ENCODE results near the gene SCN4A.
"Not testable (repeated sequence)": the region's sequence is repeated elsewhere in the genome, so short reads cannot be mapped to it uniquely, and the experiment has no call there.

The SCN4A gene

DNA sequence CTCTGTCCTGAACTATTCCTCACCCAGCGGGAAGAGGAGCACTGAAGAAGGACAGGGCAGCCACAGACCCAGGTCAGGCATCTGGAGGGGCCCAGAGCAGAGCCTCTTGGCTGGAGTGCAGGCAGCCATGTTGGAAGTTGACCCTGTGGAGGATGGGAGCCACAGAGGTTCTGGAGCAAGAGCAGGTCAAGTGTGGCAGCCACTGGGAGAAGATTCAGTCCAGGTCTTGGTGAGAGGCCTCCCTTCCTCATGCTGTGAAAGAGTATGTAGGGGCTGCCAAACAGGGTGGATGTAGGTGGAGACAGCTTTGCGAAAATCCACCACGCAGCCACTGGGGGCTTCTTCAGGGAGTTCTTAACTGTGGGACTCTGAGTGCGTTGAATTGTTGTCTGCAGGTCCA, 40.0 kb downstream of the SCN4A start:
- DNase-seq, result no peak

DNA sequence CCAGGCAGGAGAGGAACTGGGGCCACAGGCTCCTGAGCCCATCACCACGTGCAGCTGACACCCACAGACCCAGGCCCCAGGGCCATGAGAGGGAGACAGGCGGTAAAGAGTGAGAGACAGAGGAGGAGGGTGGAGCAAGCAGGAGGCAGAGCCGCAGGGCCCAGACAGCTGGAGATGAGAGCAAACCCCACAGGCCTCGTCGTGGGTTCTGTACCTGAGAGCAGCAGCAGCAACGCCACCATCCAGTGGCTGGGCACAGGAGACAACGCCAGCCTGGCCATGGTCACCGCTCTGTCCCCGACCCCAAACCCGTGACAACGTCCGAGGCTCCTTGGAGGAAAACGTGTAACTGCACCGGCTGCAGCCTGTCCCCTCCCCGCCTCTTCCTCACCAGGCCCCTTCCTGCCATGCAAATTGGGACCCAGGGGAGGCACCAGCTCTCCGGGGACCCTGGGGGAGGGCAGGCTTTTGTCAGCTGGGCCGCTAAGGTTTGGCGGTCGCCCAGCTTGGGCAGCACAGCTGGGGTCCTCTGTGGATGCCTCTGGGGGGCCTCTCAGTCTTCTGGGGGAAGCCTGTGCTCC, 40.6 kb downstream of the SCN4A start, which contains the start of gene CD79B:
Gene CD79B (minus strand): TSS at position 351 of the 581 bp plus-strand sequence. CDS start 70 bp downstream, at position 281.
- no peak for DNase-seq

DNA sequence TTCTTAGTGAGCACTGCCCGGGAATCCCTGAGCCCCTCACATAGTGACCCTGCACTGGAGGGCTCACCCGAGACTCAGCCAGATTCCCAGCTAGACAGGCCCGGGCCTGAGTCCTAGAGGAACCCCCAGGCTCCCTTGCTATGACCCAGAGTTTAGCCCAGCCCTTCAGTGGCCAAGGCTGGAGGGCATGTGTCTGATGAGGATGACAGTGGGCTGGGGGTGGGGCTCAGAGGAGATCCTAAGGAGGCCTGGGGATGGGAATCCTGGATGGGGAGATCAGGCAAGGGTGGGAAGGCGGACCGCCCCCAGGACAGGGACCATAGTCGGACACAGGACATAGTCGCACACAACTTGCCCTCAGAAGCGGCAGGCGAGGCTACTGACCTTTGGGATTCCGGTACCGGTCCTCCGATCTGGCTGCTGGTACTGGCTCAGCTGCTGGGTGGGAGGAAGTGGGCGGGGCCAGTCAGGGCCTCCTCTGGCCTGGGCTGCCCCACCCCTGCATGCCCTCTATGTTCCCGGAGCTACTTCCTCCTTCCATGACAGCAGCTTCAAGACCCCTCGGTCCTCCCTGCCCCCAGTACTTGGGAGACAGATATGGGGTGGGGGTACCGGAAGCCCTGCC, 41.7 kb downstream of the SCN4A start:
- no peak for DNase-seq

DNA sequence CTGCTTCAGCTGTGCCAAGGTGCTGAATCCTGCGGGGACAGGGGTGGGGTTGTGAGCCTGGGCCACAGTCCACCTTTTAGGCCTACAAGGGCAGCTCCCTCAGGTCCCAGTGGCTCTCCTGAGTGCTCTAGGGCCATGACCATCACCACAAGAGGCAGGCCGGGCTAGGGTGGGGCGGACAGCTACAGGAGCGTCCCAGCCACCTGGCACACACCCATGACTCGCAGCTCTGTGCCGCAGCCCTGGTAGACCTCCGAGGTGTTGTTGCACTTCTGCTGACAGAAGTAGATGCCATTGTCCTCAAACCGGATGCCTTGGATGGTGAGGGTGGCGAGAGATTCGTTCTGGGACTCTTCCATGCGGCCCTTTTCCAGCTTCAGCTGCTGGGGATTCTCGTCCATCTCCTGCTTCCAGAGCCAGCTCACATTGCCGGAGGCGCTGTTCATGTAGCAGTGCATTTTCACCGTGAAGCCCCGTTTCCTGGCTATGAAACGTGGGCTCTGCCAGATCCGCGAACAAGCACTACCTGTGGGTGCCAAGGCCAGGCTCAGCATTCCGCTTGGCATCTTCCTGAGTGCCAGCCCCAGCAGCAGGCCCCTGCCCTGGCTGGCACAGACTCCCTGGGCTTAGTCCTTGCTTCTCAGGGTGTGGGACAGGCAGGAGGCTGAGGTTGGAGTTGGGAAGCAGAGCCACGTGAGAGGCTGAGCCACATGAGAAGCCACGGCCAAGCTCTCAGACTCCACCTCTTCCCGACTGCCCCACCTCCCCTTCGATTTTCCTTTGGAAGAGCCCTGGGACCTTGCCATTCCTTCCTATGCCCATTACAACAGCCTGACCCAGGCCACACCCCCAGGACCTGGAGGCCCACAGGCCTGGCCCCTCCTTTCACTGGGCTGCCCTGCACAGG, 42.6 kb downstream of the SCN4A start:
- DNase-seq, result no peak

DNA sequence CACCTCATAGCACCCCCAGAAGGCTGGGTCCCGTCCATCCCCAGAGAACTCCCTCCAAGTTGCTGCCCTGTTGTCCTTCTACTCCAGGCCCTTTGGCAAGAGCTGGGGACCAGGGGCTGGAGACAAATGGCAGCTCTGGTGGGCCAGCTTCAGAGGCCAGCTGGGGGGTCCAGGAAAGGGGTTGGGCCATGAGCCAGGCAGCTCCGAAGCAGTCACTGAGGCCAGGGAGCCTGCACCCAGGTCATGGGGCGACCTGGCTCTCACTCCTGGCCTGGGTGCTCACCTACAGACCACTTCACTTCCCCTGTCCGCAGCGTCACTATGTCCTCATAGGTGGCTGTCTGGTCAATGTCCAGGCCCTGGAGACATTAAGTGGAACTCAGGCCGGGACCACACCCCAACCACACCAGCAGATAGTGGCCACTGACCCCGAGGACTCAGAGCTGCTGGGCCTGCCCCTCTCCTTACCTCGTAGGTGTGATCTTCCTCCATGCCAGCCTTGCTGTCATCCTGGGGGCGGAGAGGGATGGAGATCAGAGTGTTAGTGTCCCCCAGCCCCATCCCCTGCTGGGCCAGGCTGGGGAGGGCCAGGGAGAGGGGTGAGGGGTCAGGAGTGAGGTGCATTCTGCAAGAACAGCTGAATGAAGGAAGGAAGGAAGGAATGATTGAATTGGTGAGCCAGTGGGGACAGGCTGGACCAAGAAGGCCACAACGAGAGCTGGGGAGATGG, 43.6 kb downstream of the SCN4A start:
- no peak for DNase-seq

DNA sequence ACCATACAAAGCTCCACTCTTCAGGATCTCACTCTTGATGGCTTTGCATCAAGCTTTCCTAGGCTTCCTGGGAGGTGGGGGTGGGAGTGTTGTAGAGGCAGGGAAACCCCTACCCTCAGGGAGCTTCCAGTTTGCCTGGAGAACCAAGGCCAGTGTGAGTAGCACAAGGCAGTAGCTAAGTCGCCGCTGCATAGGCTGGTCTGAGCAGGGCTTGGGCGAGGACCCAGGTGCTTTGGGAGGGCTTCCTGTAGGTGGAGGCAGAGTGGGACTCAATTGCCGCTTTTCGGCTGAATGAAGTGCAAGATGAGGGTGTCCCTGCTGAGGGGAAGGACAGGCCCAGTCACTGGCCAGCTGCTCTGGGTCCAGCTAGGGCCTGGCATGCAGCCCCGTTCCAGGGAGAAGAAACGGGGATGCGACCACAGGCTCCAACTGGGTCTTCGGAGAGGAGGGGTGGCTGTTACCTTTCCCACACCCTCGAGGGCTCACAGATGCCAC, 44.5 kb downstream of the SCN4A start:
- no peak for DNase-seq

DNA sequence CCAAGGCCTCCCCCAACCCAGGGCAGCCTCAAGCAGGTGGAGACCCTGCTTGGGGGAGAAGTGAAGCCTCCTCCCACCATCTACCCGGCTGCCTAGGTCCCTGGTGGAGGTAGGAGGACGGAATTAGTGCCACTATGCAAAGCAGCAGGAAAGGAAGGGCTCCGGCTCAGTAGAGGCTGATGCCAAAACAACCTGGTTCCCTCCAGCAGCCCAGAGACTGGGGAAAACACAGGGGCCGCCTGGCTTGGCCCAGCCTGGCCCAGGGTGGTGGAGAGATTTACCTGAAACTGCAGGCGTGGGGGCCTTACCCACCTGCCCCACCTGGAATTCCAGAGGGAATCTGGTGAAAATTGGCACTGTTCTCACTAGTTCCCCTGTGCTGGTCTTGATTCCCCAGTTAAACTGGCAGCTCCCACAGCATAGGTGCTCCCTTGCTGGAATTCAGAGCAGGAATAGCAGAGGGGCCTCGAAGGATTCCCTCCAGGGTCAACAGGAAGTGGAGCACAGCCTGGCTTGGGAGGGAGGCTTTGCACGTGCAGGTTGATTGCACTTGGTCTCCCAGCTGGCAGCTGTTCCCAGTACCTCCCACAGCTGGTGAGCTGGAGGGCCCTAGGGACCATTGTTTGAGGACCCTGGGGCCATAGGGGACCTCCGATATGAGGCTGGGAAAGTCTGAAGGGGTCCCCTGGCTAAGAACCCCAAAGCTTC, 45.1 kb downstream of the SCN4A start:
- no peak for DNase-seq

DNA sequence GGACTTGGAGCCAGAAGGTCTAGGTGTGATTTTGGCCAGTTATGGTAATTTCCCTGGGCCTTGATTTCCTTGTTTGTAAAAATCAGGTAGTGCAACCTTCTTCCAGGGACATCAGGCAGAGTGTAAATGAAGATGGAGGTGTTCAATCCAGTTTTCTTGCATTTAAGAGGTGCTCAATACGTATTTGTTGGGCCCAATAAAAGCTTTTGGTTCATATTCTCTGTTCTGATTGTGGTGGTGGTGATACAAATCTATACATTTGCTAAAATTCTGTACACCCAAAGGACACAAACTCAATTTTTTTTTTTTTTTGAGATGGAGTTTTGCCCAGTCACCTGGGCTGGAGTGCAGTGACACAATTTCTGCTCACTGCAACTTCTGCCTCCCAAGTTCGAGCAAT, 46.6 kb downstream of the SCN4A start:
- DNase-seq, result no peak

DNA sequence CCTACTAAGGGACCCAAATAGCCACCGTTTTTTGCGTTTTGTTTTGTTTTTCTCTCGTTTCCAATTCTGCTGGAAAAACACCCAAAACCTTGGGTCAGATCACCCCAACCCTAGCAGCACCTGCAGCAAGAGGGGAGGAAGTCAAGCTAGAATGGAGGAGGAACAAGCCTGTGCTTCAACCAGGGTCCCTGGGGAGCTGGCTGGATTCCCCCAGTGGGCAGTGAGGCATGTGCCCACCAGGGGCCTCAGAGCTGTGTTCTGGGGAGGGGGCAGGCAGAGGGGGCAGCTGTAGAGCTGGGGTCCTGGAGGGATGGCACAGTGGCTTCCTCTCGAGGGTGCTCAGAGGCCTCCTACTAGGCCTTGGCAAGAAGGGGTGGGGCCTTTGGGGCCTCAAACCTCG, 47.1 kb downstream of the SCN4A start:
- no peak for DNase-seq

DNA sequence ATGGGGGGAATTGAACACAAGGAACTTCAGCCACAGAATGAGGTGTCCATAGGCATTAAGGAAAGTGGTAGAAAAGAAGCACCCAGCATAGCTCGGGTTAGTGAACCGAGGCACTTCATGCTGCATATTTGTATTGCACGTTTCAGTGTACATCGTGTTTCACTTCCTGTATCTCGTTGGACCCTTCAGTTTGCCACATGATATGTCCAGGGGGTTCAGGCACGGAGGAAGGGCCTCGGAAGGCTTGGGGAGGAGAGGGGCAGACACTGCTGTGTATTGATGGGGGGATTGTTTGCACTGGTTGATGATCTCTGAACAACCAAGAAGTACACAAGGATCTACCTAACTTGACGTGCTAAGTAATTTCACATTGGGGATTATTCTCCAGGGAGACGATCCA, 50.3 kb downstream of the SCN4A start:
- not testable (repeated sequence) for DNase-seq

DNA sequence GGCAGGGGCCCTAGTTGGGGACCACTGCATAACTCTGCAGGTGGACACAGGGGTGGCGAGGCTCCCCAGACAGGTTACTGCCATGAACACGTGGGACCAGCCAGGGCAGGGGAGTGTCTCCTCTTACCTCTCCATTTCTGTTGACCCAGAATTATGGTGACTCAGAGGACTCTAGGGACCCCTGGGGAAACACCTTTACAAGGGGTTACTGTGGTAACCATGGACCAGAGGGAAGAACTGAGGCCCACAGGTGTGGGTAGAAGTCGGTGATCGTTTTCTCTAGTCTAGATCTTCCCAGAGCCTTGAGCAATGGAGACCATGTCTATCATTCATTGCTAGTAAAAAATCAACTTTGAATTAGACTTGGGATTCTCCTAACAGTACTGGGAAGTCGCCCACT, 51.9 kb downstream of the SCN4A start:
- DNase-seq, result not testable (repeated sequence)

DNA sequence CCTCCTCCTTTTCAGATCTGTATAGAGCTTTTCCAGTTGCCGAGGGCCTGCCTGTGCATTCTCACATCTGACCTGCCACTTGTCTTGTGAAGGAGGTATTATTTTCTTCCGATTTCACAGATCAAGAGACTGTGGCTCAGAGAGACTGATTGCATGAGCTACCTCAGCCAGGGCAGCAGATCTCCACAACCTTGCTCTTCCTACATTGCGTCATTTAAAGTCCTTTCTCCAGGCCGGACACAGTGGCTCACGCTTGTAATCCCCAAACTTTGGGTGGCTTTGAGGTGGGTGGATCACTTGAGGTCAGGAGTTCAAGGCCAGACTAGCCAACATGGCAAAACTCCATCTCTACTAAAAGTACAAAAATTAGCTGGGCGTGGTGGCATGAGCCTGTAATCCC, 52.7 kb downstream of the SCN4A start:
- DNase-seq, result not testable (repeated sequence)

DNA sequence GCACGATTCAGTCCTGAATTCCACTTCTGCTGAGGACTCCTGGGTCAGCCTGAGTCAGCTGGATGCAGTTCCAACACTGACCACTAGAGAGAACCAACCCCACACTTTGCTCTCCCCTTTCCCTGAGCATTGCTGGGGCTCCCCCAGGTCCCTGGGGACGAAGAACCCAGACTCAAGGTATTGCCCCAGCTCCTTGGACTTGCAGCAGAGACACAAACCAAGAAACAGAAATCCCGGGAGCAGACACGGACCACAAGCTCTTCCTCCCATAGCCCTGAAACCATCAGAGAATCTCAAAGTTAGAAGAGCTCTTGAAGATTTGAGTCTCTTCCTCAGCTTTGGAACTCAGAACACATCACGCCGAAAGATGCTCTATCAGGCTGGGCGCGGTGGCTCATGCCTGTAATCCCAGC, 53.4 kb downstream of the SCN4A start:
- DNase-seq, result peak in 1 of 2 experiments; percentile 56

DNA sequence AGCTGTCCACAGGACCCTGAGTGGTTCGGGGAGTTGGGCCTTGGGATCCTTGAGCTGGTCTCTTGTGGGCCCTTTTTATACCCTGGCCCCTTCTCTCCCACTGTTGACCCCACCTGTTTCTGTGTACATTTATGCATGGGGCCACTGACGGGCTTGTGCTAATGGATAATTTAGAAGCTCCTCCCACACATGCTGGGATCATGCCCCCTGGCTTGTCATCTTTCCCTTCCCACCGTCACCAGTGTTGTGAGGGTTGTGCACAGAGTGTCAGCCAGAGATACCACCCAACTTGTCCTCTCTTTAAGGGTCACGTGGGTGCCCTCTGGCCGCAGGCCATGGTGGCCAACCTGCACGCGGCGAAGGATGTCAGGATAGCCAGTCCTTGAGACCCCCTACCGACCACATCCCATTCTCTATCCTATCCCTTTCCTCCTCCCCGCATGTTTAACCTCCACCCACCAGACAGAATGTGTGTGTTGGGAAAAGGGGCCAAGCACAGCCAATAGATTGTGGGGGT, 53.9 kb downstream of the SCN4A start, which contains the start of gene GH1:
Gene GH1 (minus strand): TSS at position 51 of the 517 bp plus-strand sequence. CDS start 63 bp downstream, outside the sequence.
- not testable (repeated sequence) for DNase-seq

DNA sequence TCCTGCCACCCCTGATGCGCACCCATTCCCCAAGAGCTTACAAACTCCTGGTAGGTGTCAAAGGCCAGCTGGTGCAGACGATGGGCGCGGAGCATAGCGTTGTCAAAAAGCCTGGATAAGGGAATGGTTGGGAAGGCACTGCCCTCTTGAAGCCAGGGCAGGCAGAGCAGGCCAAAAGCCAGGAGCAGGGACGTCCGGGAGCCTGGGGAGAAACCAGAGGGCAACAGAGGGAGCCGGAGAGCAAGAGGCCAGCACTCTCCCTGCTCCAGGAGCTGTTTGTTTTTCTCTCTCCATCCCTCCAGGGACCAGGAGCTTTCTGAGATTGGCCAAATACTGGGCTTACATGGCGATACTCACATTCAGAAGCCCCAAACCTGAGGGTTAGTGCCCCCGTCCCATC, 54.4 kb downstream of the SCN4A start:
- peak in 1 of 2 experiments; percentile 6 for DNase-seq

DNA sequence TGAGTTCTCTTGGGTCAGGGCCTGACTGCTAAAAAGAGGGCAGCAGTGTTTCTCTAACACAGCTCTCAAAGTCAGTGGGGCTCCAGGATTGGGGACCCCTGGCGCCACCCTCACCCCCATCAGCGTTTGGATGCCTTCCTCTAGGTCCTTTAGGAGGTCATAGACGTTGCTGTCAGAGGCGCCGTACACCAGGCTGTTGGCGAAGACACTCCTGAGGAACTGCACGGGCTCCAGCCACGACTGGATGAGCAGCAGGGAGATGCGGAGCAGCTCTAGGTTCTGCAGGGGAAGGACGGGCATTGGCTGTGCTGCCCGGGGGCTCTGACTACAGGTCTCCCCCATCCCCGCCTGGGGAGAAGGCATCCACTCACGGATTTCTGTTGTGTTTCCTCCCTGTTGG, 55.1 kb downstream of the SCN4A start:
- DNase-seq, result no peak

DNA sequence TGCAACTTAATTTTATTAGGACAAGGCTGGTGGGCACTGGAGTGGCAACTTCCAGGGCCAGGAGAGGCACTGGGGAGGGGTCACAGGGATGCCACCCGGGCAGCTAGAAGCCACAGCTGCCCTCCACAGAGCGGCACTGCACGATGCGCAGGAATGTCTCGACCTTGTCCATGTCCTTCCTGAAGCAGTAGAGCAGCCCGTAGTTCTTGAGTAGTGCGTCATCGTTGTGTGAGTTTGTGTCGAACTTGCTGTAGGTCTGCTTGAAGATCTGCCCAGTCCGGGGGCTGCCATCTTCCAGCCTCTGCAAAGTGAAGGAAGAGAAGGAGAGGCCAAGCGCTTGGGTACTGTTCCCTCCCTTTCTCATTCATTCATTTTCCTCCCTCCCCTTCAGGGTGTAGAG, 55.5 kb downstream of the SCN4A start:
- not testable (repeated sequence) for DNase-seq

DNA sequence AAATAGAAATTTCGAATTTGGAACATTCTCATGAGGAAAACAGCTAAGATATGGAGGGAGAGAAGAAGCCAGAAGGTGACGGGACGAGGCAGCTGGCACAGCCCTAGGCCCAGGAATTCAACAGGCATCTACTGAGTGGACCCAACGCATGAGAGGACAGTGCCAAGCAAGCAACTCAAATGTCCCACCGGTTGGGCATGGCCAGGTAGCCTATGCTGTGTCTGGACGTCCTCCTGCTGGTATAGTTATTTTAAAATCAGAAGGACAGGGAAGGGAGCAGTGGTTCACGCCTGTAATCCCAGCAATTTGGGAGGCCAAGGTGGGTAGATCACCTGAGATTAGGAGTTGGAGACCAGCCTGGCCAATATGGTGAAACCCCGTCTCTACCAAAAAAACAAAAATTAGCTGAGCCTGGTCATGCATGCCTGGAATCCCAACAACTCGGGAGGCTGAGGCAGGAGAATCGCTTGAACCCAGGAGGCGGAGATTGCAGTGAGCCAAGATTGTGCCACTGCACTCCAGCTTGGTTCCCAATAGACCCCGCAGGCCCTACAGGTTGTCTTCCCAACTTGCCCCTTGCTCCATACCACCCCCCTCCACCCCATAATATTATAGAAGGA, 56.0 kb downstream of the SCN4A start:
- no peak for DNase-seq

DNA sequence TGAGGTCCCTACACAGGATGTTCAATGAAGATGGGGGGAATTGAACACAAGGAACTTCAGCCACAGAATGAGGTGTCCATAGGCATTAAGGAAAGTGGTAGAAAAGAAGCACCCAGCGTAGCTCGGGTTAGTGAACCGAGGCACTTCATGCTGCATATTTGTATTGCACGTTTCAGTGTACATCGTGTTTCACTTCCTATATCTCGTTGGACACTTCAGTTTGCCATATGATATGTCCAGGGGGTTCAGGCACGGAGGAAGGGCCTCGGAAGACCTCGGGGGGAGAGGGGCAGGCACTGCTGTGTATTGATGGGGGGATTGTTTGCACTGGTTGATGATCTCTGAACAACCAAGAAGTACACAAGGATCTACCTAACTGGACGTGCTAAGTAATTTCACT, 57.0 kb downstream of the SCN4A start:
- DNase-seq, result not testable (repeated sequence)

DNA sequence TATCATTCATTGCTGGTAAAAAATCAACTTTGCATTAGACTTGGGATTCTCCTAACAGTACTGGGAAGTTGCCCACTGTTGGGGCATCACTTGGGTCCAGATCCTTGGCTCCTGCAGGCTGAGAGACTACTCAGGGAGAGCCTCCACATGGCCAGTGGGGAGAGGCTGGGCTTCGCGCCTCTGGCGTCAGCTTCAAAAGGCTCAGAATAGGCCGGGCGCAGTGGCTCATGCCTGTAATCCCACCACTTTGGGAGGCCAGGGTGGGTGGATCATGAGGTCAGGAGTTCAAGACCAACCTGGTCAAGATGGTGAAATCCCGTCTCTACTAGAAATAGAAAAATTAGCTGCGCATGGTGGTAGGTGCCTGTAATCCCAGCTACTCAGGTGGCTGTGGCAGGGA, 58.2 kb downstream of the SCN4A start:
- DNase-seq, result no peak

DNA sequence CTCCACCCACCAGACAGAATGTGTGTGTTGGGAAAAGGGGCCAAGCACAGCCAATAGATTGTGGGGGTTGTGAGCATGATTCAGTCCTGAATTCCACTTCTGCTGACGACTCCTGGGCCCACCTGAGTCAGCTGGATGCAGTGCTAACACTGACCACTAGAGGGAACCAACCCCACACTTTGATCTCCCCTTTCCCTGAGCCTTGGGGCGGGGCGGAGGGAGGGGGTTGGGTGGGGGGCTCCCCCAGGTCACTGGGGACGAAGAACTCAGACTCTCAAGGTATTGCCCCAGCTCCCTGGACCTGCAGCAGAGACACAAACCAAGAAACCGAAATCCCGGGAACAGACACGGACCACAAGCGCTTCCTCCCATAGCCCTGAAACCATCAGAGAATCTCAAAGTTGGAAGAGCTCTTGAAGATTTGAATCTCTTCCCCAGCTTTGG, 61.0 kb downstream of the SCN4A start:
- DNase-seq, result peak in 1 of 2 experiments; percentile 27
